Endothelial cell of umbilical vein (primary cell): ENCODE results near the gene TPCN1.

Source experiments
- EZH2 ChIP-seq: IDR thresholded peaks from 2 replicates; pipeline ENCODE4 v1.6.1; 2012; ENCODE audit warnings: borderline replicate concordance, low read depth, mild to moderate bottlenecking, moderate library complexity, low read length, inconsistent platforms; ENCODE audit not compliant: severe bottlenecking
- FOS ChIP-seq: IDR thresholded peaks from 2 replicates; pipeline ENCODE4 v1.6.1; 2011; ENCODE audit warnings: mild to moderate bottlenecking, low read length, moderate library complexity, borderline replicate concordance; ENCODE audit not compliant: insufficient read depth
- GATA2 ChIP-seq: IDR thresholded peaks from 2 replicates; pipeline ENCODE4 v1.7.0; 2011; ENCODE audit warnings: low read depth, mild to moderate bottlenecking, moderate library complexity, mixed read lengths, low read length; ENCODE audit not compliant: insufficient read length, insufficient read depth
- JUN ChIP-seq: IDR thresholded peaks from 2 replicates; pipeline ENCODE4 v1.6.1; 2011; ENCODE audit warnings: borderline replicate concordance, low read depth; ENCODE audit not compliant: insufficient read length, insufficient read depth
- MYC ChIP-seq: IDR thresholded peaks from one replicate; pipeline ENCODE4 v1.6.1; 2011; ENCODE audit warnings: mild to moderate bottlenecking, low read depth, low read length
- POLR2A ChIP-seq: IDR thresholded peaks from 2 replicates; pipeline ENCODE4 v1.6.1; 2012; ENCODE audit warnings: low read depth, mild to moderate bottlenecking, control low read depth, low read length
- POLR2AphosphoS5 ChIP-seq: IDR thresholded peaks from 2 replicates; pipeline ENCODE4 v1.6.1; 2012; ENCODE audit warnings: low read depth, mild to moderate bottlenecking, control low read depth, low read length, moderate library complexity; ENCODE audit not compliant: insufficient read depth
- TF ChIP-seq, protein P1 (sequence below), 2 donors: IDR thresholded peaks; 1 replicate in 1 of 2; 2 replicates in 1 of 2; pipeline ENCODE4 v1.5.1; 2011; ENCODE audit warnings: low read length in 2 of 2, mild to moderate bottlenecking in 2 of 2, moderate library complexity in 2 of 2, control low read depth in 1 of 2, inconsistent platforms in 1 of 2, low read depth in 1 of 2; ENCODE audit not compliant: insufficient read depth in 1 of 2; ENCODE audit errors: extremely low read depth in 1 of 2
- TF ChIP-seq, protein P2 (sequence below): IDR thresholded peaks from 2 replicates; pipeline ENCODE4 v1.6.1; 2011; ENCODE audit not compliant: insufficient read depth, insufficient read length

DNA sequence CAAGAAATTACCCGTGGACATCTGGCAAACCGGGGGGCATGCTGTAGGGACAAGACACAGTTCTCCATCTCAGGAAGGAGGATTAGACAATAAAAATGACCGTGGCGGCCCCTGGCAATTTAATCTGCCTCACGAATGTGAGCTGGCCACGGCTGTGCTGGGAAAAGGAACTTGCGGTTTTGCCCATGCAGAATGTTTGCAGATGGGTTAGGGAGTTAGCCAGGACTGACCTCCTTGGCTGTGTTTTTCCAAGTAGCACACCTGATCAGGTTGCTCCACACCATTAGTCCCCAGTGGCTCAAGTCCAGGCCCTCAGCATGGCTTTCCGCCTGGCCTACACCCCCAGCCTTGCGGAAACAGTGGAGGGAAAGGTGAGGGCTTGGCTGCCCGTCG lies 20.8 kb downstream of the TPCN1 start:
- TF ChIP-seq, protein P1, sequence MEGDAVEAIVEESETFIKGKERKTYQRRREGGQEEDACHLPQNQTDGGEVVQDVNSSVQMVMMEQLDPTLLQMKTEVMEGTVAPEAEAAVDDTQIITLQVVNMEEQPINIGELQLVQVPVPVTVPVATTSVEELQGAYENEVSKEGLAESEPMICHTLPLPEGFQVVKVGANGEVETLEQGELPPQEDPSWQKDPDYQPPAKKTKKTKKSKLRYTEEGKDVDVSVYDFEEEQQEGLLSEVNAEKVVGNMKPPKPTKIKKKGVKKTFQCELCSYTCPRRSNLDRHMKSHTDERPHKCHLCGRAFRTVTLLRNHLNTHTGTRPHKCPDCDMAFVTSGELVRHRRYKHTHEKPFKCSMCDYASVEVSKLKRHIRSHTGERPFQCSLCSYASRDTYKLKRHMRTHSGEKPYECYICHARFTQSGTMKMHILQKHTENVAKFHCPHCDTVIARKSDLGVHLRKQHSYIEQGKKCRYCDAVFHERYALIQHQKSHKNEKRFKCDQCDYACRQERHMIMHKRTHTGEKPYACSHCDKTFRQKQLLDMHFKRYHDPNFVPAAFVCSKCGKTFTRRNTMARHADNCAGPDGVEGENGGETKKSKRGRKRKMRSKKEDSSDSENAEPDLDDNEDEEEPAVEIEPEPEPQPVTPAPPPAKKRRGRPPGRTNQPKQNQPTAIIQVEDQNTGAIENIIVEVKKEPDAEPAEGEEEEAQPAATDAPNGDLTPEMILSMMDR (IDR thresholded peaks at IDR 0.05; ENCODE audit: extremely low read depth in 1 of 2, insufficient read depth in 1 of 2, low read depth in 1 of 2, low read length in 2 of 2): no peak
- no peak for TF ChIP-seq JUN
- TF ChIP-seq POLR2A: no peak
- no peak for TF ChIP-seq EZH2
- no peak for TF ChIP-seq GATA2
- no peak for TF ChIP-seq POLR2AphosphoS5
- TF ChIP-seq, protein P2, sequence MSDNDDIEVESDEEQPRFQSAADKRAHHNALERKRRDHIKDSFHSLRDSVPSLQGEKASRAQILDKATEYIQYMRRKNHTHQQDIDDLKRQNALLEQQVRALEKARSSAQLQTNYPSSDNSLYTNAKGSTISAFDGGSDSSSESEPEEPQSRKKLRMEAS: no peak
- TF ChIP-seq MYC: no peak
- no peak for TF ChIP-seq FOS
